Epidermal melanocyte (primary cell): ENCODE results near the gene TBK1.

Source experiments
- DNase-seq: peaks from one replicate; pipeline ENCODE4 v3.0.0; 2011; ENCODE audit warnings: low spot score; ENCODE audit not compliant: insufficient read length

Gene TBK1

GRCh38 chr12:64451687-64452558 lies at the start of gene TBK1:
TBK1 (plus strand) TSS chr12:64452120; CDS start chr12:64455871, 3,751 bp downstream.
- peak; percentile 85 for DNase-seq

GRCh38 chr12:64402181-64402580 lies 49.7 kb upstream of the TBK1 start:
- no peak for DNase-seq

- DNase-seq, result peak; percentile 95
Measured at GRCh38 chr12:64403707-64404469, 48.0 kb upstream of the TBK1 start, which contains the start of gene XPOT. XPOT (plus strand) TSS chr12:64404392; CDS start chr12:64410036, 5,644 bp downstream.

- DNase-seq, result peak; percentile 59
Measured at GRCh38 chr12:64404470-64405256, 47.3 kb upstream of the TBK1 start.

- DNase-seq, result no peak
Measured at GRCh38 chr12:64407342-64408223, 44.3 kb upstream of the TBK1 start.

- no peak for DNase-seq
Measured at GRCh38 chr12:64411427-64411826, 40.5 kb upstream of the TBK1 start.

- no peak for DNase-seq
Measured at GRCh38 chr12:64412459-64412858, 39.5 kb upstream of the TBK1 start.

- no peak for DNase-seq
Measured at GRCh38 chr12:64413884-64414283, 38.0 kb upstream of the TBK1 start.

- no peak for DNase-seq
Measured at GRCh38 chr12:64418209-64418608, 33.7 kb upstream of the TBK1 start.

- no peak for DNase-seq
Measured at GRCh38 chr12:64419696-64420095, 32.2 kb upstream of the TBK1 start.

- DNase-seq, result no peak
Measured at GRCh38 chr12:64427988-64428387, 23.9 kb upstream of the TBK1 start.

- DNase-seq, result no peak
Measured at GRCh38 chr12:64428956-64429355, 23.0 kb upstream of the TBK1 start.

- no peak for DNase-seq
Measured at GRCh38 chr12:64430886-64431285, 21.0 kb upstream of the TBK1 start.

GRCh38 chr12:64431791-64432190 lies 20.1 kb upstream of the TBK1 start:
- no peak for DNase-seq

- DNase-seq, result no peak
Measured at GRCh38 chr12:64433915-64434314, 18.0 kb upstream of the TBK1 start.

- DNase-seq, result no peak
Measured at GRCh38 chr12:64440100-64440499, 11.8 kb upstream of the TBK1 start.

GRCh38 chr12:64445490-64445889 lies 6.4 kb upstream of the TBK1 start:
- DNase-seq, result no peak

- DNase-seq, result no peak
Measured at GRCh38 chr12:64446295-64446694, 5.6 kb upstream of the TBK1 start.

- DNase-seq, result no peak
Measured at GRCh38 chr12:64450057-64450640, 1.8 kb upstream of the TBK1 start.
